HepG2 (cell line): Measurements from ENCODE around the gene HS3ST3A1. TPM values are rescaled to one million over a fixed set of nuclear protein-coding genes. Genes with fewer than 3 reads are reported as not detected.

Experiments
- ATAC-seq: fragments of 200-7000 bp; cut with Tn5 transposase; 3 replicates; pipeline ENCODE4 v1.9.1; 2020; ENCODE audit warnings: mild to moderate bottlenecking, moderate library complexity
- BruUV-seq: library from RNA; stranded (reverse); fragments of 400-500 nt; replicated peaks from 2 replicates; lab custom pipeline; 2021; lab: Mats Ljungman, UMichigan
- CTCF ChIA-PET: fragments of 300-600 bp; formaldehyde crosslinking; extraction: SDS; loops from one replicate; lab custom pipeline; 2021; ENCODE audit warnings: low total read pairs, inconsistent platforms, low intra/inter-chr PET ratio; lab: Yijun Ruan, JAX
- POLR2A ChIA-PET: fragments of 350-600 bp; sonication (Branson Sonifier 250); formaldehyde crosslinking; loops from one replicate; lab custom pipeline; 2020; ENCODE audit warnings: antibody characterized with exemption, inconsistent platforms; lab: Yijun Ruan, JAX
- DNase-seq: peaks from one replicate; pipeline ENCODE4 v3.0.0-alpha.2; 2015; ENCODE audit warnings: low spot score
- FAIRE-seq: peaks from 3 replicates; lab custom pipeline; 2011; peaks lifted over from hg19 to GRCh38; lab: Jason Lieb, UNC
- H2AFZ ChIP-seq: one replicate; pipeline ENCODE4 v1.6.1; 2011; ENCODE audit warnings: low read length, inconsistent platforms
- H3K27ac ChIP-seq: fragments of 300-600 bp; 3 replicates; pipeline ENCODE4 v1.8.0; 2011; ENCODE audit warnings: mixed run types, mild to moderate bottlenecking, mixed read lengths, low read length, inconsistent platforms; ENCODE audit not compliant: insufficient read depth; ENCODE audit errors: extremely low read length
- H3K27me3 ChIP-seq, 2 experiments: fragments of 200-600 bp in 1 of 2; 2 replicates in 1 of 2; 3 replicates in 1 of 2; pipeline versions ENCODE4 v1.6.0 to v1.8.0; 2011; ENCODE audit warnings: low read length in 2 of 2, mild to moderate bottlenecking in 2 of 2, moderate library complexity in 2 of 2, inconsistent platforms in 1 of 2; ENCODE audit not compliant: insufficient read depth in 2 of 2, control insufficient read depth in 1 of 2
- H3K36me3 ChIP-seq, 2 experiments: fragments of 200-600 bp in 1 of 2; replicated peaks in 1 of 2; 2 replicates in 1 of 2; 3 replicates in 1 of 2; pipeline versions ENCODE4 v1.5.1 to v1.8.0; 2011; ENCODE audit warnings: low read length in 2 of 2, inconsistent platforms in 1 of 2; ENCODE audit not compliant: insufficient read depth in 2 of 2, control insufficient read depth in 1 of 2
- H3K4me1 ChIP-seq: 2 replicates; pipeline ENCODE4 v1.5.1; 2012; ENCODE audit warnings: low read length, inconsistent platforms; ENCODE audit not compliant: insufficient read depth
- H3K4me2 ChIP-seq: 2 replicates; pipeline ENCODE4 v1.6.0; 2011; ENCODE audit warnings: low read depth, low read length, inconsistent platforms
- H3K4me3 ChIP-seq, 3 experiments: fragments of 200-600 bp in 1 of 3; sonication (generic), shearing (Covaris generic) in 1 of 3; replicated peaks in 1 of 3; 2 replicates each; pipeline ENCODE4 v1.5.1; 2011 to 2016; ENCODE audit warnings: low read length in 3 of 3, inconsistent platforms in 2 of 3, low read depth in 2 of 3, mild to moderate bottlenecking in 2 of 3, control low read depth in 1 of 3, mixed read lengths in 1 of 3; ENCODE audit not compliant: insufficient read depth in 1 of 3
- H3K79me2 ChIP-seq: one replicate; pipeline ENCODE4 v1.6.1; 2011; ENCODE audit warnings: low read length, inconsistent platforms; ENCODE audit not compliant: insufficient read depth
- H3K9ac ChIP-seq: 2 replicates; pipeline ENCODE4 v1.6.0; 2011; ENCODE audit warnings: mild to moderate bottlenecking, low read depth, low read length, inconsistent platforms; ENCODE audit not compliant: insufficient read depth
- H3K9me3 ChIP-seq: 2 replicates; pipeline ENCODE4 v1.5.1; 2012; ENCODE audit warnings: mild to moderate bottlenecking, low read length
- H4K20me1 ChIP-seq: 2 replicates; pipeline ENCODE4 v1.6.0; 2011; ENCODE audit warnings: inconsistent platforms, mild to moderate bottlenecking, low read length, moderate library complexity; ENCODE audit not compliant: insufficient read depth
- JDP2 ChIP-seq: sonication (generic); formaldehyde crosslinking; IDR thresholded peaks from 2 replicates; pipeline ENCODE4 v1.8.1; 2022; ENCODE audit warnings: missing genetic modification reagents, borderline replicate concordance
- ZGPAT ChIP-seq: IDR thresholded peaks from 2 replicates; pipeline ENCODE4 v1.6.1; 2016; ENCODE audit warnings: mild to moderate bottlenecking
- ZNF550 ChIP-seq: sonication (generic); formaldehyde crosslinking; IDR thresholded peaks from 2 replicates; pipeline ENCODE4 v1.4.0; 2020; ENCODE audit warnings: mild to moderate bottlenecking, missing genetic modification reagents, borderline replicate concordance
- WGBS: methylation state at CpG from one replicate; pipeline ENCODE4 v1.1.6; 2017; ENCODE audit warnings: low lambda C conversion rate; 5-methylcytosine and 5-hydroxymethylcytosine counted together
- in situ Hi-C: cut with HindIII; loops from 2 replicates; pipeline ENCODE4 v1.10.0; 2017; ENCODE audit warnings: low pct_unique_long_range_greater_than_20kb; ENCODE audit not compliant: extremely low pct_ligation_motif_present
- intact Hi-C: fragments of 100-400 bp; cut with micrococcal nuclease; formaldehyde crosslinking; loops from one replicate; pipeline ENCODE4 v1.10.0; 2022; ENCODE audit not compliant: unreplicated experiment
- polyA plus RNA-seq, 8 experiments: library from polyadenylated mRNA; depleted of rRNA in 3 of 8; stranded (reverse) in 7 of 8; unstranded in 1 of 8; fragments of >200 nt; fragmentation: Illumina TruSeq in 4 of 8; extraction: Trizol in 4 of 8; gene quantifications; 2 replicates each; pipeline versions ENCODE4 v1.2.1 to v1.2.3, GENCODE V29; 2011 to 2016; ENCODE audit warnings: low read depth in 4 of 8, missing spikeins in 1 of 8, mixed read lengths in 1 of 8; ENCODE audit not compliant: insufficient read depth in 1 of 8
- total RNA-seq, 5 experiments: library from RNA; depleted of rRNA; stranded (reverse); fragments of >200 nt; fragmentation: Illumina TruSeq; extraction: Trizol; gene quantifications; 2 replicates each; pipeline ENCODE4 v1.2.3, GENCODE V29; 2016; ENCODE audit warnings: low read depth in 1 of 5
- TF ChIP-seq, protein P1 (sequence below): sonication (generic); formaldehyde crosslinking; IDR thresholded peaks from 2 replicates; pipeline ENCODE4 v1.4.0; 2020; ENCODE audit warnings: low read depth, mild to moderate bottlenecking, missing genetic modification reagents
- TF ChIP-seq, protein P2 (sequence below): sonication (generic); formaldehyde crosslinking; IDR thresholded peaks from 2 replicates; pipeline ENCODE4 v1.8.0; 2022; ENCODE audit warnings: missing genetic modification reagents, mild to moderate bottlenecking, inconsistent platforms, borderline replicate concordance

Gene HS3ST3A1
- total and polyA plus RNA-seq, 2 of the 13 experiments (the other 11 are each of a cell fraction or from before 2014, with no cell fraction given): 1.3 to 3.5 TPM

DNA sequence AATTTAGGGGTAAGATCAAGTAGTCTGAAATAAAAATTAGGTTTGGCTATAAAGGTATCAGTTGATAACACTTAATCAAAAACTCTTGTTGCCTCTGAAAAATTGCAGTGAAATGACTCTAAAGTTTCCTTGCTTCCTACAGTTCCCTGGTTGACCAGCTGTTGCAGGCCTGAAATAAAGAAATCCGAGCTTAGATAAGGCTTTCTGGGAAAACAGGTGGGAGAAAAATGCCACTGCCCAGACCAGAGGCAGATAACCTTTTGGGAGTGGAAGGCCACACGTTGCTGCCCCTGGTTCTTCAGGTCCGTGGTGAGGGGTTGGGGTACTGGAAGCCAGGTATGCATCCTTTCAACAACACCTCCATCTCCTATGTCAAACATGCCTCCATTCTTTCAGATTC lies 111.3 kb downstream of the HS3ST3A1 start:
- CTCF ChIA-PET: no interaction called here
- Histone ChIP-seq H2AFZ (no peak overlapping the region), H3K36me3 (no peaks in the 10 kb centered on the region), H3K4me2 (no peak overlapping the region), H3K9me3 (no peaks in the 10 kb centered on the region), H3K27ac (no peak overlapping the region), H3K27me3 (no peaks in the 10 kb centered on the region; a peak in 1 of 5 replicates), H4K20me1 (no peaks in the 10 kb centered on the region), H3K9ac (no peak overlapping the region), H3K4me3 (no peak overlapping the region), H3K4me1 (no peaks in the 10 kb centered on the region), H3K79me2 (no peaks in the 10 kb centered on the region)
- no TSS peak for BruUV-seq
- intact Hi-C loops: no loop called here
- in situ Hi-C loops: no loop called here
- POLR2A ChIA-PET: no interaction called here
- ATAC-seq (no peak), DNase-seq (no peak), FAIRE-seq (no peak)
- TF ChIP-seq JDP2 (CRISPR knock-in tag) (no peak), ZNF550 (CRISPR knock-in tag) (no peak), ZGPAT (CRISPR knock-in tag) (no peak)
- TF ChIP-seq, protein P1, sequence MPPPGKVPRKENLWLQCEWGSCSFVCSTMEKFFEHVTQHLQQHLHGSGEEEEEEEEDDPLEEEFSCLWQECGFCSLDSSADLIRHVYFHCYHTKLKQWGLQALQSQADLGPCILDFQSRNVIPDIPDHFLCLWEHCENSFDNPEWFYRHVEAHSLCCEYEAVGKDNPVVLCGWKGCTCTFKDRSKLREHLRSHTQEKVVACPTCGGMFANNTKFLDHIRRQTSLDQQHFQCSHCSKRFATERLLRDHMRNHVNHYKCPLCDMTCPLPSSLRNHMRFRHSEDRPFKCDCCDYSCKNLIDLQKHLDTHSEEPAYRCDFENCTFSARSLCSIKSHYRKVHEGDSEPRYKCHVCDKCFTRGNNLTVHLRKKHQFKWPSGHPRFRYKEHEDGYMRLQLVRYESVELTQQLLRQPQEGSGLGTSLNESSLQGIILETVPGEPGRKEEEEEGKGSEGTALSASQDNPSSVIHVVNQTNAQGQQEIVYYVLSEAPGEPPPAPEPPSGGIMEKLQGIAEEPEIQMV (CRISPR knock-in tag): no peak
- TF ChIP-seq, protein P2, sequence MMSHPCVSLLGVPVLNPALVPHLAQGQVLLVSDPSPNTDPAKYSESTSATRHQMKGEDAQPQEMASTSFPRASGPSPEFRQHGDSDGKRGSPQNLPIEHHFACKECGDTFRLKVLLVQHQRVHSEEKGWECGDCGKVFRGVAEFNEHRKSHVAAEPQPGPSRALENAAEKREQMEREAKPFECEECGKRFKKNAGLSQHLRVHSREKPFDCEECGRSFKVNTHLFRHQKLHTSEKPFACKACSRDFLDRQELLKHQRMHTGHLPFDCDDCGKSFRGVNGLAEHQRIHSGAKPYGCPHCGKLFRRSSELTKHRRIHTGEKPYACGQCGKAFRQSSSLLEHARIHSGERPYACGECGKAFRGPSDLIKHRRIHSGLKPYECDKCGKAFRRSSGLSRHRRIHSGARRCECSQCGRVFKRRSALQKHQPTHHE (CRISPR knock-in tag): no peak
- 5% methylated on average over 3 of the region's 3 CpGs for WGBS
